GM12878 (cell line): ENCODE measurements around the gene GGT1. TPM values are rescaled to one million over a fixed set of nuclear protein-coding genes. Genes with fewer than 3 reads are reported as not detected.

Experiments used
- ASH2L ChIP-seq: fragments of 300-600, 200-600 bp; sonication (generic); IDR thresholded peaks from 2 replicates; pipeline ENCODE4 v1.6.1; 2017; ENCODE audit warnings: low read depth, mild to moderate bottlenecking, borderline replicate concordance
- BACH1 ChIP-seq: fragments of 450-650 bp; IDR thresholded peaks from 2 replicates; pipeline ENCODE4 v1.6.1; 2017; ENCODE audit warnings: mild to moderate bottlenecking, borderline replicate concordance
- CBX5 ChIP-seq: sonication (generic); IDR thresholded peaks from 2 replicates; pipeline ENCODE4 v1.6.1; 2016; ENCODE audit warnings: low read depth, moderate library complexity, mild to moderate bottlenecking, inconsistent platforms
- DPF2 ChIP-seq: fragments of 450-650 bp; IDR thresholded peaks from 2 replicates; pipeline ENCODE4 v1.6.1; 2017; ENCODE audit warnings: mild to moderate bottlenecking
- GATAD2B ChIP-seq: fragments of 450-650 bp; conservative IDR thresholded peaks from 2 replicates; pipeline ENCODE4 v1.6.1; 2017; ENCODE audit warnings: low read depth, mild to moderate bottlenecking, moderate library complexity
- IRF4 ChIP-seq: IDR thresholded peaks from 2 replicates; pipeline ENCODE4 v1.6.1; 2011; ENCODE audit warnings: low read depth, low read length
- MEF2A ChIP-seq: IDR thresholded peaks from 2 replicates; pipeline ENCODE4 v1.6.1; 2011; ENCODE audit warnings: low read depth, mild to moderate bottlenecking, low read length, moderate library complexity; ENCODE audit not compliant: insufficient read depth
- MYC ChIP-seq: IDR thresholded peaks from 2 replicates; pipeline ENCODE4 v1.6.1; 2011; ENCODE audit warnings: mild to moderate bottlenecking, low read length, moderate library complexity, inconsistent platforms; ENCODE audit not compliant: insufficient read depth, insufficient replicate concordance, insufficient read length, severe bottlenecking
- NR2F1 ChIP-seq: fragments of 450-650 bp; conservative IDR thresholded peaks from 2 replicates; pipeline ENCODE4 v1.6.1; 2017; ENCODE audit warnings: mild to moderate bottlenecking
- PAX8 ChIP-seq: fragments of 450-650 bp; IDR thresholded peaks from 2 replicates; pipeline ENCODE4 v1.6.1; 2017; ENCODE audit warnings: mild to moderate bottlenecking, moderate library complexity
- PML ChIP-seq: IDR thresholded peaks from 2 replicates; pipeline ENCODE4 v1.6.1; 2012; ENCODE audit warnings: low read length, inconsistent platforms
- POLR2AphosphoS2 ChIP-seq: IDR thresholded peaks from 2 replicates; pipeline ENCODE4 v1.6.1; 2011; ENCODE audit warnings: low read depth, mild to moderate bottlenecking, low read length, improper control_type of control experiment, moderate library complexity
- POLR2AphosphoS5 ChIP-seq: IDR thresholded peaks from 2 replicates; pipeline ENCODE4 v1.6.1; 2011; ENCODE audit warnings: mild to moderate bottlenecking, low read length, inconsistent platforms
- RBBP5 ChIP-seq: fragments of 200-600 bp; sonication (generic); conservative IDR thresholded peaks from 2 replicates; pipeline ENCODE4 v1.6.1; 2016
- RELA ChIP-seq: fragments of 450-650 bp; IDR thresholded peaks from 2 replicates; pipeline ENCODE4 v1.8.0; 2014; ENCODE audit warnings: borderline replicate concordance; ENCODE audit not compliant: partially characterized antibody
- RFX5 ChIP-seq: IDR thresholded peaks from 2 replicates; pipeline ENCODE4 v1.6.1; 2011; ENCODE audit warnings: low read depth, low read length, improper control_type of control experiment
- RUNX3 ChIP-seq: IDR thresholded peaks from 2 replicates; pipeline ENCODE4 v1.6.1; 2012; ENCODE audit warnings: low read length, inconsistent platforms
- SIX5 ChIP-seq: IDR thresholded peaks from 2 replicates; pipeline ENCODE4 v1.6.1; 2011; ENCODE audit warnings: mild to moderate bottlenecking, low read depth, low read length, moderate library complexity; ENCODE audit not compliant: severe bottlenecking
- SMARCA5 ChIP-seq: fragments of 450-650 bp; IDR thresholded peaks from 2 replicates; pipeline ENCODE4 v1.6.1; 2017; ENCODE audit warnings: mild to moderate bottlenecking
- SP1 ChIP-seq: IDR thresholded peaks from one replicate; pipeline ENCODE4 v1.6.1; 2011; ENCODE audit warnings: low read depth, low read length
- TAF1 ChIP-seq: IDR thresholded peaks from 2 replicates; pipeline ENCODE4 v1.6.1; 2011; ENCODE audit warnings: mild to moderate bottlenecking, low read depth, low read length, borderline replicate concordance
- WRNIP1 ChIP-seq: IDR thresholded peaks from 2 replicates; pipeline ENCODE4 v1.6.1; 2011; ENCODE audit warnings: low read depth, low read length, improper control_type of control experiment, borderline replicate concordance
- ZNF207 ChIP-seq: fragments of 450-650 bp; IDR thresholded peaks from 2 replicates; pipeline ENCODE4 v1.6.1; 2014; ENCODE audit warnings: antibody characterized with exemption, mild to moderate bottlenecking, borderline replicate concordance
- ZNF24 ChIP-seq: fragments of 450-650 bp; IDR thresholded peaks from 2 replicates; pipeline ENCODE4 v1.6.1; 2017; ENCODE audit warnings: antibody characterized with exemption, mild to moderate bottlenecking
- polyA plus RNA-seq, 11 experiments: library from polyadenylated mRNA; depleted of rRNA in 4 of 11; unstranded in 6 of 11; stranded (reverse) in 5 of 11; fragments of >200 nt; fragmentation: Nextera tagmentation in 4 of 11; fragmentation: Illumina TruSeq in 1 of 11; extraction: Ambion mirVana in 4 of 11; extraction: Trizol in 1 of 11; gene quantifications; 1 replicate in 1 of 11; 2 replicates in 10 of 11; pipeline versions ENCODE4 v1.2.1 to v1.2.3, GENCODE V29; 2011 to 2016; ENCODE audit warnings: inconsistent platforms in 2 of 11, missing spikeins in 2 of 11, low read depth in 1 of 11
- total RNA-seq, 4 experiments: library from RNA; depleted of rRNA in 3 of 4; stranded (reverse); fragments of >200 nt in 3 of 4; fragmentation: Illumina TruSeq in 1 of 4; extraction: Trizol in 1 of 4; gene quantifications; 2 replicates each; pipeline versions ENCODE4 v1.2.1 to v1.2.3, GENCODE V29; 2013 to 2021
- TF ChIP-seq, protein P1 (sequence below): fragments of 450-650 bp; IDR thresholded peaks from 2 replicates; pipeline ENCODE4 v1.6.1; 2014; ENCODE audit warnings: mild to moderate bottlenecking
- TF ChIP-seq, protein P2 (sequence below): fragments of 150-350 bp; IDR thresholded peaks from 2 replicates; pipeline ENCODE4 v1.6.1; 2016; ENCODE audit warnings: low read depth, low read length

GGT1 gene
- total and polyA plus RNA-seq, 10 of the 15 experiments (the other 5 are each of a cell fraction or from before 2014, with no cell fraction given) = 0.47 to 26.6 (median 9.1) TPM

DNA sequence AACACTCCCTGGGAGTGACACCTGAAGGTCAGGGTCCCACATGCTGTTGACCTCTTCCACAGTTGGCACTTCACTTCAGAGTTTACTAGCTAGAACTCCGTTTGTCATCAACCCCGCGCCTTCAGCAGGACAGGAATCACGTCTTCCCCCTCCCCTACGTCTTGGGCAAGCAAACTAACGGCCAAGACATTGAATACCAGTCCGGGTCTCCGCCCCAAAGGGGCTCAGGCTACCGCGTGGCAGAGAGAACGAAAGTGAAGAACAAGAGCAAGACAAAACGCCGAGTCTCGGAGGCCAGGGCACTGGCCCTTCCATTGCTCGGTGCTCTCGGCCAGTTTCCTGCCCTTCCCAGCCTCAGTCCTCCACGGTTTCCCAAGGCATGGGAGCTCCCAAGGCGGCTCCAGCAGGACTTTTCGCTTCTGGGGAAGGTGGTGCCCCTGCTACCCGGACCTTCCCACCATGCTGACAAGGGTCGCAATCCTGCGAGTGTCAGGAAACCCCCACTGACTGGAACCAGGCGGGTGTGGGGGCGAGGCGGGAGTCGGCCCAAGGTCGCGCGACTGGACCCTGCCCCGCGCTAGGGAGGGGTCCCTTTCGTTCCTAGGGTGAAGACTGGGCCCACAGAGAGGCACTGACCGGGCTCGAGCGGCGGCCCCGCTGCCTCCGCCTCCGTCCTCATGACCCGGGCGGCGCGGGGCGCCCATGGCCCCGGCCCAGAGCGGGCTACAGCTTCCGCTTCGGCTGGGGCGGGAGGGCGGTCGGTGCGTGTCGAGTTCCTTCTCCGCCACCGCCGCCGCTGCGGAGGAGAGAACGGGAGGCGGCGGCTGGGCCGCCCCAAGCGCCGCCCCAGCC is 48.5 kb upstream of the GGT1 start, which contains the start of gene GUCD1 (continued):
- TF ChIP-seq NR2F1 = peak; percentile 38; the same call in 1 of the 2 replicates
- no peak for TF ChIP-seq MEF2A
- TF ChIP-seq, protein P1, sequence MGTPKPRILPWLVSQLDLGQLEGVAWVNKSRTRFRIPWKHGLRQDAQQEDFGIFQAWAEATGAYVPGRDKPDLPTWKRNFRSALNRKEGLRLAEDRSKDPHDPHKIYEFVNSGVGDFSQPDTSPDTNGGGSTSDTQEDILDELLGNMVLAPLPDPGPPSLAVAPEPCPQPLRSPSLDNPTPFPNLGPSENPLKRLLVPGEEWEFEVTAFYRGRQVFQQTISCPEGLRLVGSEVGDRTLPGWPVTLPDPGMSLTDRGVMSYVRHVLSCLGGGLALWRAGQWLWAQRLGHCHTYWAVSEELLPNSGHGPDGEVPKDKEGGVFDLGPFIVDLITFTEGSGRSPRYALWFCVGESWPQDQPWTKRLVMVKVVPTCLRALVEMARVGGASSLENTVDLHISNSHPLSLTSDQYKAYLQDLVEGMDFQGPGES = no peak
- no peak for TF ChIP-seq RFX5
- TF ChIP-seq BACH1 = peak; percentile 70; the same call in 1 of the 2 replicates
- TF ChIP-seq ASH2L = no peak
- TF ChIP-seq GATAD2B = peak; percentile 64; the same call in 1 of the 2 replicates
- peak; percentile 75 for TF ChIP-seq SMARCA5
- no peak for TF ChIP-seq SIX5
- no peak for TF ChIP-seq PAX8
- TF ChIP-seq POLR2AphosphoS2 = peak; percentile 24; the same call in 1 of the 2 replicates
- no peak for TF ChIP-seq RUNX3
- no peak for TF ChIP-seq IRF4
- no peak for TF ChIP-seq SP1
- no peak for TF ChIP-seq ZNF207
- no peak for TF ChIP-seq ZNF24
- TF ChIP-seq DPF2 = peak; percentile 70; the same call in 1 of the 2 replicates
- TF ChIP-seq PML = no peak
- TF ChIP-seq POLR2AphosphoS5 = peak; percentile 65; the same call in 1 of the 2 replicates
- TF ChIP-seq TAF1 = 0 out of 2 replicates have a peak, but pooled peaks have one; percentile 8
- no peak for TF ChIP-seq RELA
- 0 out of 2 replicates have a peak, but pooled peaks have one; percentile 27 for TF ChIP-seq WRNIP1
- TF ChIP-seq, protein P2, sequence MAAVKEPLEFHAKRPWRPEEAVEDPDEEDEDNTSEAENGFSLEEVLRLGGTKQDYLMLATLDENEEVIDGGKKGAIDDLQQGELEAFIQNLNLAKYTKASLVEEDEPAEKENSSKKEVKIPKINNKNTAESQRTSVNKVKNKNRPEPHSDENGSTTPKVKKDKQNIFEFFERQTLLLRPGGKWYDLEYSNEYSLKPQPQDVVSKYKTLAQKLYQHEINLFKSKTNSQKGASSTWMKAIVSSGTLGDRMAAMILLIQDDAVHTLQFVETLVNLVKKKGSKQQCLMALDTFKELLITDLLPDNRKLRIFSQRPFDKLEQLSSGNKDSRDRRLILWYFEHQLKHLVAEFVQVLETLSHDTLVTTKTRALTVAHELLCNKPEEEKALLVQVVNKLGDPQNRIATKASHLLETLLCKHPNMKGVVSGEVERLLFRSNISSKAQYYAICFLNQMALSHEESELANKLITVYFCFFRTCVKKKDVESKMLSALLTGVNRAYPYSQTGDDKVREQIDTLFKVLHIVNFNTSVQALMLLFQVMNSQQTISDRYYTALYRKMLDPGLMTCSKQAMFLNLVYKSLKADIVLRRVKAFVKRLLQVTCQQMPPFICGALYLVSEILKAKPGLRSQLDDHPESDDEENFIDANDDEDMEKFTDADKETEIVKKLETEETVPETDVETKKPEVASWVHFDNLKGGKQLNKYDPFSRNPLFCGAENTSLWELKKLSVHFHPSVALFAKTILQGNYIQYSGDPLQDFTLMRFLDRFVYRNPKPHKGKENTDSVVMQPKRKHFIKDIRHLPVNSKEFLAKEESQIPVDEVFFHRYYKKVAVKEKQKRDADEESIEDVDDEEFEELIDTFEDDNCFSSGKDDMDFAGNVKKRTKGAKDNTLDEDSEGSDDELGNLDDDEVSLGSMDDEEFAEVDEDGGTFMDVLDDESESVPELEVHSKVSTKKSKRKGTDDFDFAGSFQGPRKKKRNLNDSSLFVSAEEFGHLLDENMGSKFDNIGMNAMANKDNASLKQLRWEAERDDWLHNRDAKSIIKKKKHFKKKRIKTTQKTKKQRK = no peak
- no peak for TF ChIP-seq RBBP5
- no peak for TF ChIP-seq CBX5
- no peak for TF ChIP-seq MYC
